HG02623 (cell line): ENCODE measurements around the gene NUAK1.

Experiments used
- ATAC-seq: cut with Tn5 transposase; IDR thresholded peaks from one replicate; pipeline ENCODE4 v1.9.1; 2021; ENCODE audit warnings: moderate library complexity; ENCODE audit not compliant: unreplicated experiment

Gene NUAK1

DNA sequence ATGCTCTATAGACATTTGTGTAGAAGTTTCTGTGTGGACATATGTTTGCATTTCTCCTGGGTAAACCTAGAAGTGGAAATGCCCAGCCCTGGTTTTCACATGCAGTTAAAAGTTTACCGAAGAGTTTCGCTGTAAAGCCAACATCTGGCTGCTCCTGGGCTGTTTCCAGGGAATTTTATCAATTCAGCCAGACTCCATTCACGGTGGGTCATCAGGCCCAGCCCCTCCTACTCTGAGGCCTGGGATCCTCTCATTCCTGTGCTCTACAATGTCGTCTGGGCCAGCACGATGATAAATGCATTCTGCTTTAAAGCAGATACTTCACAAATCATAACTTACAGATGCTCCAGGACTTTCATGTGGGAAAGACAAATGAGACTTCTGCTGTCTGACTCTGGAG lies 7.1 kb downstream of the NUAK1 start:
- no peak for ATAC-seq

DNA sequence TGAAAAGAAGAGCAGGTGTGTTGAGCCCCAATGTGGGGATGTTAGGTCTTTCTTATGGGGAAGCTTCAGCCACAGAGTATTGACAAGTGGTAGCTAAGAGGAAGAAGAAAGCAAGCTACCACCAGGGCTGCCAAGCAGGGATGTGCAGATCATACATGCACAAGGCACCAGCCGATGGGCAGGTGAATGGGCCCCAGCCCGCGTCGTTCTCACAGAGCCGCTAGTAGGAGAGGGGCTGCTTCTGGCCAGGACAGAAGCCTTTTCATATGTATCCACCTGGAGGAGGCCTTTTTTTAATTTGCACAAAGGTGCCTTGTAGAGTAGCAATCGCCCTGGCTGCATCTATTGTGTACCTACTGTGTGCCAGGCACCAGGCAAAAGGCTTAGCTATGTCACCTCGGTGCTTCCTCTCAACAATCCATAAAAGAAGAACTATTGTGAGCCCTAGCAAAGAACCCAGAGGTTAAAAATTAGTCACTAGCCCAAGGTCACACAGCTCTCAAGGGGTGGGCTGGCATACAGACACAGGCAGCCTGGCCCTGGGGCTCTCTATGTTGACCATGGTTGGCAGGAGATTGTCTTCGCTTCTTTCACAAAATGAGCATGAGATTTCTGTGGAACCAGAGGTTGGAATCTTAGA lies 8.2 kb downstream of the NUAK1 start:
- no peak for ATAC-seq

DNA sequence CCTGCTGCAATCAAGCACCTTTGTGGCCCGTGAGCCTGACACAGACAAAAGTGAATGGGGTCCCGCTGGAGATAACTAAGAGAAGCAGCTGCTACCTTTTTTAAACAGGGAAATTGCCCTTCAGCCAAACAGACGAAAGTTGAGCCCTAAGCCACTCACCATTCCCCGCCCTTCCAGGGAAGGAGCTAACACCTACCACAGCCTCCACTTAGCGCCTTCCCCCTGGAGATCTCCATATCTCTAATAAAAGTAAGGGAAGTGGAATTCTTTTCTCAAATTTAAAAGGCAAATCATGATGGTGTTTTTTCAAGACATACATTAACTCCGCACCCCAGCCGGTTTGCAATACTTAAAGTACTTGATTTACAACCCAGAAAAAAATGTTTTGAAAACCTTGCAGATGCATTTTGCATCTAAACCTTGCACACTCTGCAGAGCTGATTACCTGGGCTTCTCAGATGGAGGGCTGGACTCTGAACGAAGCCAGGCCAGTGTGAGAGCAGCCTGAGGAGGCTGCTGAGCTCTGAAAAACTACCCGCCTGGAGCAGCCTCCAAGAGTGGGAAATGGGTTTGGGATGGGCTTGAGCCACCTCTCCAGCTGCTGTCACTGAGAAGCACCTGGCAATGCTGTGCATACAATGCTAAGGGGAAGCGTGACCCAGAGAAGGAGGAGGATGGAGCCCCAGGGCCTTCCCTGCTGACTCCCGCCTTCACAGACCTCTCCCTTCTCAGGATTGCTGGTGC lies 10.0 kb downstream of the NUAK1 start:
- ATAC-seq, result no peak

DNA sequence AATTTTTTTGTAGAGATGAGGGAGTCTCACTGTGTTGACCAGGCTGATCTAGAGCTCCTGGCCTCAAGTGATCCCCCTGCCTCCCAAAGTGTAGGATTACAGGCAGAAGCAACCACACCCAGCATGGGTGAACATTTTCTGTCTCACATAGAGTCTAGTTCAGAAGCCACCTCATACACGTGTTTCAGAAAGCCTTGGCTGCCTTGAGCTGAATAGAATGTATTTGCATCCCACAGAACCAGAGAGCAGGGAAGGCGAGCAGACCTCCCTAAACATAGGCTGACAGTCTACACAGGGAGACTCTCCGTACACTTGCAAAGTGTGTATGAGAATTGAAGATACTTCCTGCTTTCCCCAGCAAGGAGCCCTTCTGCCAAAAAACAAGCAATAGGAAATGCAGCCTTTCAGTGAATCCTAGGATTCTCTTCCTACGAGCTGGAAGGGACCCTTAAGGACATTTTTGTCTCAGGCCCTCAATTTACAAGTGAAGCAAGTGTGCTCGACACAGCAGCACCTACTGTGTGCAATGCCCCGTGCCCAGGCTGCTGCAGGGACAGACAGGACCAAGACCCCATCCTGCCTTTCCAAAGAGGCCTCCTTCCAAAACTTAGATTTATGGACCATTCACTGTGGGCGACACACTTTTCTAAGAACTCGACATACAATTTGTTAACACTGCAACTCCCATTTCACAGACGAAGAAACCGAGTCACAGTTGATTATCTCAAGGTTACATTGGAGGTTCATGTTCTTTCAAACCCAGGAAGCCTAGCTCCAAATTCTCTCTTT lies 11.2 kb downstream of the NUAK1 start:
- no peak for ATAC-seq

DNA sequence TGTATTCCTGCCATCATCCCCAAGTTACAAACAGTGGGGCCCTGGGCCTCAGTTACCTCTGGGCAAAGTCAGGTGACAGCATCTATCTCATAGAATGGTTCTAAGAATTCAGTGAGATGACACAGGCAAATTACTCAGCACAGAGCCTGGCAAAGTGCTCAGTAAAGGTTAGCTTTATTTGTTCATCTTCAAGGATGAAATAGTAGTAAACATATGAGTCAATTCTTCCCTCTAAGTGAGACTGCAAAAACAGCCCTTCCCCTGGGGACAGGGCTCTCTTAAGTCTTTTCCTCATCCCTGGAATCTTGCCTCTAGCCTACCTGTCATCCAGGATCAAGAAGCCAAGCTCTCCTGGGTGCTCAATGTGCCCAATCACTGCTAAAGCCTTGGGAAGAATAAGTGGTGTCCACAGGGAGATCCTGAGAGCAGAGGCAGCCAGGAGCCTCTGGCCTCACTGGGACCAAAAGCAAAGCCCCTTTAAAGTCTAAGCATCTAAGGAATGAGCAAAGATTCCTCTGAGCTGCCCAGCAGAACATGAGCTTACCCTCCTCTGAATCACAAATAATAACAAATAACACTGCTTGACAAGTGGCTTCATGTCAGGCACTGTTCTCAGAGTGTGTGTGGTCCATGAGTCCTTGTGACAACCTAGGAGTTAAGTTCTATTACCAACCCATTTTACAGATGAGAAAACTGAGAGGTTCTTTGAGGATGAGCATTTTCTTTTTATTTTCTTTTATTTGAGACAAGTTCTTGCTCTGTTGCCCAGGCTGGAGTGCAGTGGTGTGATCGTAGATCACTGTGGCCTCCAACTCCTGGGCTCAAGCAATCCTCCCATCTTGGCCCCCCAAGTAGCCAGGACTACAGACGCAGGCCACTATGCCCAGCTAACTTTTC lies 12.1 kb downstream of the NUAK1 start:
- no peak for ATAC-seq

DNA sequence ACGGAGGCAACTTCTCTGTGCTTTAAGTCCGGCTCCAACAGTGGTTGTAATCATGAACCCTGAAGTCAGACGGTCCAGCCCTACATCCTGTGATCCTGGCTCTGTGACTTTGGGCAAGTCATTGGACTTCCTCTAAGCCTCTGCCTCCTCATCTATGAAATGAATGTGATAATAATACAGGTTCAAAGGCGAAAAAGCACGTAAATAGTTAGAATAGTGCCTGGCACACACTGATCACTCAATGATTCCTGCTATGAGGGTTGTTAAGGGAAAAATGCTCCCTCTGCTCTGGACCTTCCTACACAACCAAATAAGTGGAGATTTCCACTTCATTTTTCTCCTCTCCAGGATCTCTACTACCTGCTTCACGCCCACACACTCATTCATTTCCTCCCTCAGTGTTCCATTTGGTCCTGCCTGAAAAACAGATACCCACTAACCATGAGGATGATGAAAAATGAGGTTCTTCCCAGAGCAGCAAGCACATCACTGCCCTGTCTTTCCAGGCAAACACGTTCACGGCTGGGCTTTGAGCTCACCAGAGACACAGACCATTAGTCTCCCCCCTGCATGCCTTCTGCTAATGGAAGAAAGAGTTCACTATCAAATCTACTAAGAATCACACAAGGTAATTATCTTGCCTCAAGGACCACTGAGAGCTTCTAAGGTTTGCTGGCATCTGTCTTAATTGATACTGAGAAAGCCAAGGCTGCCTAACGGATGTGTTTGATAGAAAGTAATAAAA lies 13.2 kb downstream of the NUAK1 start:
- ATAC-seq, result no peak

DNA sequence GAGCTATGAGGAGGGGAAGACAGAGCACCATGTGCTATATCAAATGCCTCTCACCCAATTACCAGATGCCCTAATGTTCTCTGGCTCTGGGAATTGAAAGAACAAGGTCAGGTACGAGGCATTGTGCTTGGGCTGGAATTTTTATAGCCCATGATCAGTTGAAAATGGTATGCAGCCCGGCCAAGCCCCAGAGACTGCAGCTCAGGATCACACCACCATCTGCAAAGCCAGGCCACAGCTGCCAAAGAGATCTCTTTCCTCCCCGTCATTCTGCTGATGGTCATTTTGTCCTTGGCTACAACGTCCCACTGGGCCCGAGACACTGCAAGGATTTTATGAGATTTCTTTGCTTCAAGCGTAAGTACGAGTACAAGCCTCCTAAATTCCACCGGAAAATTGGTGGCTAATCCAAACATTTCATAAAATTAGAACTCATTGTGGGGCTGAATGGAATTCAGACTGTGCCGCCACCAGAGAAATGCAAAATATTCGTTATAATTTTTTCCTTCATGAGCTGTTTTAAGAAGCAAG lies 15.1 kb downstream of the NUAK1 start:
- no peak for ATAC-seq

DNA sequence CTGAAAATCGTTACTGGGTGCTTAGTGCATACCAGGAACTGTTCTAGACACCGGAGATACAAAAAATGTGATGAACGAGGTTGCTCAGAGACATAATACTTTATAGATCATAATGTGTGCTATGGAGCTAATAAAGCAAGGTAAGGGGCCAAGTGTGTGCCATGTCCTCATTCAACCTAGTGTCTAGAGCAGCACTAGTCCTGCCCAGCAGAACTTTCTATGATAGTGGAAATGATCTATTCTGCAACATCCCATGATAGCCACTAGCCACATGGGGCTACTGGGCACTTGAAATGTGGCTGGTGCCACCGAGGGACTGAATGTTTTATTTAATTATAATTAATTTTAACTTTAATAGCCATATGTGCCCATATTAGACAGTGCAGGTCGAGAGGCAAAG lies 15.6 kb downstream of the NUAK1 start:
- ATAC-seq, result no peak

DNA sequence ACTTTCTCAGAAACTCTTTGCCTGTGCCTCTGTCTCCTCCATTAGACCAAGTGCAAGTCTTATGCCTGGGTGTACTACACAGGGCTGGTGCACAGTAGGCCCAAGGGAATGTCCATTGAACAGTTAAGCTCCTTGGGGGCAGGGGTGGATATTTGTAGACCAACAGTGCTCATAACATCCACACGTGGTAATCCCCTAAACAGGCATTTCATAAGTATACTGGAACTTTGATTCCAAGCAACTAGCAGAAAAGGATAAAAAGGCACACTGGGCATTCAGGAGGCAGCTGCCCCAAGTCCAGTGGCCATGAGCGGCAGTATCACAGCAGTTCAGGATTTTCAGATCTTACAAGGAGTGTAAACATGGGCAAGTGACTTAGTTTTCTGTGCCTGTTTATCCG lies 16.8 kb downstream of the NUAK1 start:
- ATAC-seq, result no peak

DNA sequence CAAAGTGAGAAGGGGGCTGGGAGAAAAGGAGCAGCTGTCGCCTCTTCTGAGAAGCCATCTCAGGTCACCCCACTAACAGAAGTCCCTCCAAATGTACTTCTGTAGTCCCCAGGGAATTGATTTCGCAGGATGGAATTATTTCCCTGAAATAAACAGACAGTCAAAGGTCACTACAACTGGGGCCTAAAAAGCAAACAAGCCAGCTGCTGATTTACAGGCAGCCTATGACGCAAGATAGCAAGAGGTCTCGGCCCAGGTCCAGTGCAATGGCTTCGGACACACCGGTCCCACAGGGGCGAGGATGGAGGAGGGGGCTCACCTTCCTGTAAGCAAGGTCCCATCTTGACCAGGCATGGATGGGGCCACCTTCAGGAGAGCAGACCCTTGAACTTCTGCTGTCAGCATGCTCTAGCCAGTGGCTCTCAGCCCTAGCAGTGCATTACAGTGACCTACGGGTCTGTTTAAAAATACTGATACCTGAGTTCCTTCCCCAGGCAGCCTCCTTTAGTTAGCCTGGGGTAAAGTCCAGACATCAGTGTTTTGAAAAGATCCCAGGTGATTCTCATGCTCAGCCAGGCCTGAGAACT lies 18.1 kb downstream of the NUAK1 start:
- no peak for ATAC-seq

DNA sequence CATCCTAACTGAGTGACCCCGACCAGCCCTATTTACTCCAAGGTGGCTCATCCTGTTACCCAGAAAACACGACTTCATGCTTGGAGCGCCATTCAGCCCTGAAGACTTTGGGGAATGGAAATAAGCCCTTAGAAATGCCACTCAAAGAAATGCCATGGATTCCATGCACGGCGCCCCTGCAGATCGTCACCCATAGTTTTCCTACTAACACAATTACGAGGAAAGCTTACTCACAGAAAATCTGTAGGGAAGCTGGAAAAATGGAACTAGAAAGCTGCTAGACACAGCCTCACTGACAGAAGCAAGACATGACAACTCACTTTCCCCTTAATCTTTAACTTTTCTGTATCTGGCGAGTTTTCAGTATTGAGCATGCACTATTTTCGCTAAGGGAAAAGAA lies 19.5 kb downstream of the NUAK1 start:
- ATAC-seq, result no peak

DNA sequence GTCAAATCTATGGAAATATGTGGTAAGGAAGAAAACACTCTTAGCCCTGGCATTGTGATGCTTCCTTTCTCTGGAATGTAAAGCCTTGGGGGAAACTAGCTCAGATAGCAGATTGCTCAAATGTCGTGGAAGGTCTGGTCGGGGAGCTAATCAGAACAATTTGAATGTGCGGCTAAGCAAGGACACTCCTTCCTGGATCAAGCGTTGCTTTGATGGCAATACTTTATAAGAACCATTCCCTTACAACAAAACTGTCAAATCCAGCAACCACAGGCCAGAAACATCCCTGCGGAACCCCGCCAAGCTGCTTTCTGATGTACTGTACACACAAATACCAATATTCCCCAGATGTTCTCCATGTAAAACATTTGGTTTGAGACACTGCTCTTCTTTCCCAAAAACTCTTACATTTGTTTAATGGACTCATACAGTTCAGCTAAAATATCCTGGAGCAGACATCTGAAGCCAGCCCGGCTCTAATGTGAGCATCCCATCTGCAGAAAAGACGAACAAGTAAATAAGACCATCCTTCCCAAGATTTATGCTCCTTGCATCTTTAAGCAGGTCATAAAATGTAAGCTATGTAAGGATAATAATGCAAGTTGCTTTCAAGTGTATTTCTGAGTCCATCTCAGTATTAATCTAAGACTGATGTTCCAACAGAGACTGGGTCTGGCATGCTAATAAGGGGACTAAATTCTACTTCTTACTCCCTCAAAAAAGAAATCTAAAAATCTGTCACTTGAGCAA lies 20.2 kb downstream of the NUAK1 start:
- no peak for ATAC-seq

DNA sequence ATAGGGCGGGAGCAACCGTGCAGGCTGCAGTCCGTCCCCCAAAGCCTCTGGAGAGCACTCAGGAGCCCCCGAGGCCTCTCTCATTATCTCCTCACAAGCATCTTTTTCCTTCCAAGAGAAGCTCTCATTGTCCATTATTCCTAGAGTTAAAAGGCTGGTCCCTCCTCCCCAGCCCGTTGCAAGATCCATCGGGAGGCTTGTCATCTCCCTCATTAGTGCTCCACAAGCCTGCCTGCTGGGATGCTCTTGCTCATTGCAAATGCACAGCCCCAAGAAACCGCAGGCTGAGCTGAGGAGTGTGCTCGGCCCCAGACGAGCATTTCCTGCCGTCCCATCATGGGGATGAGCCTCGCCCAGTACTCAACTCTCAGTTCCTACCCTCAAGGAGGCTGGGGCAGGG lies 23.3 kb downstream of the NUAK1 start:
- ATAC-seq, result no peak

DNA sequence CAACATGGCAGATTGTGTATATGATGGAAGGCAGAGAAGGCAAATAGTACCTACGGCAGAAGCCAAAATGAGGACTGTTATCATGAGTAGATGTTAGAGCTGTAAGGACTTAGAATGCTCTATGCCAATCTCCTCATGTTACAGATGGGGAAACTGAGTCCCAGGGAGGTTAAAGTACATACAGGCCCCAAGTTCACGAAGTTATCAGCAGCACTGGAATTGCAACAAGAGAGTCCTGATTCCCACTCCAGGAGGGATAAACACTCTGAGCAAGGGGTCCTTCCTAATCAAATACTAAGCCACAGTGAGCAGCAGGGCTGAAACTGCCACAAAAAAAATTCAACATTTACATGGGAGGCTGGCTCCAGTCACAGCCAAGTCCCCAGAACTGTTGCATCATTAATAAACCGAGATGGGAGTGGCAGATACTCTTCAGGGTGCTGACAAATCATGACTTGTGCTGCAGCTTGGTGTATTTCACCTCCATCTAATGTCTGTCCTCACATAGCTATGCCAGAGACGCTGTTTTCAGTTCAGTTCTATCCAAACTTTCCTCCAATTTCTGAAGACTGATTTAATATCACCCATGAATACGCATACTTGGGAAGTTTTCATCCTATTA lies 24.2 kb downstream of the NUAK1 start:
- ATAC-seq, result no peak

DNA sequence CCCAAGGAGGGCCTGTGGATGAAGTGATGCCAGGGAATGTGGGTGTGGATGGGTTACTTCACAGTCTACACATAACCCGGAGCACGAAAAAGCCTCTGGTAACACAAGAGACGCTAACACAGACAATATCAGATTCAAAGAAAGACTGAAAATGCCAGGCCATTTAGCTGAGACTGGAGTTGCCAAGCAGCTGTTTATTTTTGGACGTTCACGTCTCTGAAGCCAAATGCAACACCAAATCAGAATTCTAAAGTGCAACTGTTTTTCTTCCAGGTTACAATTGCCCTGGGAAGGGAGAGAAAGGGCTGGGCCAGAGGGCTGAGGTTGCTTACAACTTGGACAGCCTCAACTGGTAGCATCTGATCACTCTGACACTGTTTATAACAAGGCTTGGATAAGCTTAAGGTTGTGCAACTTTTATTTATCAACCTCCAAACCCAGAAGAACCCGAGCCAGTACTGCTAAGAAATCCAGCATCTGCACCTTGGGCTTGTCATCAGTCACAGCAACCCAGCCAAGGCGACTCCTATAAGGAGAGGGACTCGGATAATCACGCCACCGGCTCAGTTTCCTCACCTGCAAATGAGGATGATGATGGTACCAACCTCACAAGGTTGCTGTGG lies 24.8 kb downstream of the NUAK1 start:
- no peak for ATAC-seq

DNA sequence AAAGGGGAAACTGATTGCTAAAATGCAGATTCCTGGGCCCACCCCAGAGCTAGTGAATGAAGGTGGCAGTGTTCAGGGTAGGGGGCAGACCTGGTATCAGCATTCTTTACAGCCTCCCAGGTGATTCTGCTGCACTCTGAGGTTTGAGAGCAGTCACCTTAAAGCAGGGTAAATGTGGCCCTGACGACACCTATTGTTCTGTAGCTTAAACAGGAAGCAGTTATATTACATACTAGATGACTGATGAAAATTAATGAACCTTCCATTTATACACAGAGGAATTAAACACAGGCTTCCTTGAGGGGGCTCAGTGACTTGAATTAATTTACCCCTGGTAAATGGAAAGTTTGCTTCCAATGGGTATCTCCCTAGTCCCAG lies 25.3 kb downstream of the NUAK1 start:
- ATAC-seq, result no peak

DNA sequence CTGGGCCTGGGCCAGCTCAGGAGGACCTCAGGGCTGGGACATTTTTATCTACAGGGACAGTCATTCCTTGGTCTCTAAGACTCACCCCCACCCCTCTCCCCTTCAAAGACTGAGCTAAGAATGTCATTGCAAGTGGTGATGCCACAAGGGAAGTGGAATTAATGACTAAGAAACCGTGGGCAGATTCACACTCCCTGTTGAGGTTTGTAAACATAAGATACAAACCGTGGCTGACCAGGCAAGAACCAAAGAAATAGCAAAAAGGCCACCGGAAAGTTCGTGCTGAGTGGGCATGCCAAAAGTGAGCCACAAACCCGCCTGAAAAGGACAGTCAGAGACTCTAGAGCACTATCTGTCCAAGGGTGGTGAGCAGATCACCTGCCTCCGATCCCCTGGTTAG lies 25.7 kb downstream of the NUAK1 start:
- no peak for ATAC-seq

DNA sequence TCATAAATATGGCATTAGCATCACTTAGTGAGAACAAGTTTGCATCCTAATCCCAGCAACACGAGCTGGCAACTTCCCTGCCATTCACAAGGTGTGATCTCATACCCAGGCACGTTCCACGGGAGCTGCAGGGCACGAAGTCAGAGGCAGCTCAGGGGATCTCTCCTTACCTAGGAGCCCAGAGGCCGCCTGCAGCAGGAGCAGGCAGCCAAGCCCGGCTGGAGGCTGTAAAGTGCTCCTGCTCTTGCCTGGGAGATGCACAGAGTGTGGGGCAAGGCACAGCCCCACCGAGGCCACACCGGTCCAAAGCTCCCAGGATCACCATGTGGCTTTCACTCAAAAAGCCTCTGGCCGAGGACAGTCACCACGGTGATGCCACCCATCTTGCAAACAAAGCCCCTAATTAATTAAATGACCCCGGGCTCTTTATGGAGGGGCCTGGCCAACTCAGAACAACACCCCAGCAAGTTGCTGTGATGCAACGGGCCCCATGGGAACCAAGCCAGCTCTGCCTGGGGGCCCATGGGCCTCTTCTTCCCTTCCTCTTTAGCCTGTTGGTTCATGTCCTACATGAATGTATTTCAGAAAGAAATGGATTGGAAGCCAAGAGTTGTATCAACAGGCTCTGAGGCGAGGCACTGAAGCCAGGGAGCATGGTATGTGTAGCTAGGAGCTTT lies 26.5 kb downstream of the NUAK1 start:
- ATAC-seq, result no peak
